Mucosa of rectum (tissue), 2 donors: ENCODE results near the gene PLIN1.

ENCODE experiments used
- H3K27ac ChIP-seq, 2 donors: one replicate each; pipeline ENCODE4 v1.7.0; 2013; ENCODE audit warnings: inconsistent platforms in 2 of 2, low read depth in 2 of 2, low read length in 2 of 2
- H3K27me3 ChIP-seq, 2 donors: one replicate each; pipeline ENCODE4 v1.7.0; 2013; ENCODE audit warnings: low read length in 2 of 2; ENCODE audit not compliant: control insufficient read depth in 2 of 2, insufficient read depth in 2 of 2
- H3K36me3 ChIP-seq, 2 donors: one replicate each; pipeline ENCODE4 v1.7.0; 2013; ENCODE audit warnings: low read length in 2 of 2; ENCODE audit not compliant: control insufficient read depth in 2 of 2, insufficient read depth in 2 of 2
- H3K4me1 ChIP-seq, 2 donors: one replicate each; pipeline ENCODE4 v1.7.0; 2013; ENCODE audit warnings: low read length in 2 of 2, mild to moderate bottlenecking in 1 of 2; ENCODE audit not compliant: control insufficient read depth in 2 of 2, insufficient read depth in 2 of 2
- H3K4me3 ChIP-seq, 2 donors: one replicate each; pipeline ENCODE4 v1.7.0; 2013; ENCODE audit warnings: low read length in 2 of 2
- H3K9ac ChIP-seq, 2 donors: one replicate each; pipeline ENCODE4 v1.7.0; 2013; ENCODE audit warnings: low read length in 2 of 2, low read depth in 1 of 2, mild to moderate bottlenecking in 1 of 2
- H3K9me3 ChIP-seq, 2 donors: one replicate each; pipeline ENCODE4 v1.7.0; 2013; ENCODE audit warnings: low read length in 2 of 2; ENCODE audit not compliant: control insufficient read depth in 2 of 2
- donor health status: healthy.
- donor health status: Normal muscosa, but diverticular disease.

The PLIN1 gene

GRCh38 chr15:89628806-89629715, 50.1 kb downstream of the PLIN1 start:
- Histone ChIP-seq H3K9me3 (no peaks in the 10 kb centered on the region), H3K4me3 (no peak overlapping the region), H3K27me3 (no peaks in the 10 kb centered on the region), H3K9ac (no peak overlapping the region), H3K27ac (no peak overlapping the region), H3K4me1 (no peaks in the 10 kb centered on the region), H3K36me3 (peaks cover 12 to 42% of the 10 kb centered on the region in 2 donors)

DNA sequence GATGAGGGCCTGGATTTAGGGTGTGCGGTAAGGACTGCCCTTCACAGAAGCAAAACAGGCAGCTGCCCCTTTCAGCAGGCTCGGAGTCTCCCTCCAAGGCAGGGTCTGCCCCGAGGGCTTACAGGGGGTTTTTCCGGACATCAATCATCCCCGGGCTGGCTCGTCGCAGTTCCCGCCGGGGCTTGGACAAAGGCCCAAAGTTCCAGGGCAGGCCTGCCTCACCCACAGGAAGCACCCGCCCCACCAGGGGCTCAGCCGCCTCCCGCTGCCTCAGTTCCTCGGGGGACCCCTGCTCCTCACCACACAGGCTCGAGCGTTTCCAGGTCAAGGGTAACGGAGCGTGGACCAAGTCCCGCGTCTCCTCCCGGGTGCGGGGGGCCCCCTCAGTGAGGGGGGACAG, 50.9 kb downstream of the PLIN1 start:
- no peak overlapping the region for H3K4me3 ChIP-seq
- peaks cover 10 to 46% of the 10 kb centered on the region in 2 donors for H3K36me3 ChIP-seq
- no peaks in the 10 kb centered on the region for H3K27me3 ChIP-seq
- no peaks in the 10 kb centered on the region for H3K9me3 ChIP-seq
- no peak overlapping the region for H3K27ac ChIP-seq
- no peaks in the 10 kb centered on the region for H3K4me1 ChIP-seq
- H3K9ac ChIP-seq = no peak overlapping the region

DNA sequence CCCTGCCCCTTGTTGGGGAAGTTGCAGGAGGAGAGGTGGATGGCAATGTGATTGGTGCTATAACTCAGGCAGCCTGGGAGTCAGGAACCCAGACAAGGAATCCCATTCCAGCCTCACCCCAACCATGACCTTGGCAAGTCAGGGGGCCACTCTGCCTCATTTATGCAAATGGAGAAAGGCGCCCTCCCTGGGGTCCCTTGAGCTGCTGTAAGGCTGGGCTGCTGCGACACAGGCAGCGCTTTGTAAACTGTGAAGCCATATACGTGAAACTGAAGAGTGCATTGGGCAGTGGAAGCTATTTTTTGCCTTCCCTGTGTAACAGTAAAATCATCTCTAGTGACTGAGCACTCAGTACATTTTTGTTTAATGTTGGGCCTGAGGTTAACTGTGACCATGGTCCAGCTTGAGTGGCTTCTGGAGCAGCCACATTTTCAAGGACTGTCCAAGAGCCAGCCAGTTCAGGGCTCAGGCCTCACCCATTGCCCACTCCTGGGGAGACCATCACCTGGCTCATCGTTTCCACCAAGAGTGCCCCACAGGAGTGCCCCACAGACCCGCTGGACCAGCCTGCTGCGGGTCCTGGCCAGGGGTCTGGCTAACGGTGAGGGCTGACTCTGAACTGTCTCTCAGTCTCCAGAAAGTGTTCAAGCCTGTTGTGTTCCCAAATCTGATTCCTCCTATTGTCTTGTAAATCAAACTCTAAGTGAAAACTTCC, 51.8 kb downstream of the PLIN1 start:
- H3K36me3 ChIP-seq = peaks cover 6 to 44% of the 10 kb centered on the region in 2 donors
- H3K4me1 ChIP-seq = no peaks in the 10 kb centered on the region
- H3K9ac ChIP-seq = no peak overlapping the region
- H3K27ac ChIP-seq = no peak overlapping the region
- no peak overlapping the region for H3K4me3 ChIP-seq
- no peaks in the 10 kb centered on the region for H3K27me3 ChIP-seq
- H3K9me3 ChIP-seq = no peaks in the 10 kb centered on the region

DNA sequence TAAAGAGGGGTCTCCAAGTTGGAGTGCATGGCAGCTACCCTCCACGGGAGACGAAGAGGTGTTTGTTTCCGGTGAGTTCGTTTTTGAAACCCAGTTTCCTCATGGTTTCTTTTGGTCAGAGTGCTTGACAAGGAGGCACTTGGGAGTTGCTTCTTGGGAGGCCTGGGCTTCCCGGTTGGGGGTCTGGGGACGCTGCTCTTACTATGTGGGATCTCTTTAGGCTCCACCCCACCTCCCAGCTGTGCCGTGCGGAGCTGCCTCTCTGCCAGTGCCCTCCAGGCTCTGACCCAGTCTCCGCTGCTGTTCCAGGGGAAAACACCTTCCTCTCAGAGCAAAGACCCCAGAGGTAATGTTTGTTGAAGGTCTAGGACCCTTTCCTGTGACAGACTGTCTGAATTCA, 53.5 kb downstream of the PLIN1 start:
- Histone ChIP-seq H3K4me3 (no peak overlapping the region), H3K27me3 (no peaks in the 10 kb centered on the region), H3K27ac (no peak overlapping the region), H3K9me3 (no peaks in the 10 kb centered on the region), H3K9ac (no peak overlapping the region), H3K36me3 (peaks cover 5 to 33% of the 10 kb centered on the region in 2 donors), H3K4me1 (no peaks in the 10 kb centered on the region)

- Histone ChIP-seq H3K36me3 (peaks cover 0 to 18% of the 10 kb centered on the region in 2 donors), H3K27ac (no peak overlapping the region), H3K4me3 (no peak overlapping the region), H3K4me1 (no peaks in the 10 kb centered on the region), H3K9me3 (no peaks in the 10 kb centered on the region), H3K9ac (no peak overlapping the region), H3K27me3 (no peaks in the 10 kb centered on the region)
Observed at GRCh38 chr15:89623165-89623564, 56.0 kb downstream of the PLIN1 start.

DNA sequence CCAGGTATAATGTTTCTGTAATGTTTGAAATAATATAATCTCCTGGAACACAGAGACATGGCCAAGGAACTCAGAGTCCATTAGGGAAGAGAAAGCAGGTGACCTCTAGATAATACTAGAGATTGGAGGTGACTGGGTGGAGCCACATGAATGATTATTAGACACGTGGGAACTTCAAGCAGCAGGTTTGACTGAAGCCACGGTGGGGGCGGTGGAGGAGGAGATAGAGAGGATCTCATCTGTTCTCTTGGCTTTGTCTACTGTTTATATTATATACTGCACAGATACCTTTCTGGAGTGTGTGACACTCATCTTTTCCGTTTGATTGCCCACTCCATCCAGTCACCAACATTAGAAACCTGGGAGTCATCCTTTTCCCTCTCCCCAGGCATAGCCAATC, 57.6 kb downstream of the PLIN1 start:
- H3K36me3 ChIP-seq = peaks cover 0 to 10% of the 10 kb centered on the region in 2 donors
- H3K27ac ChIP-seq = no peak overlapping the region
- no peak overlapping the region for H3K4me3 ChIP-seq
- no peaks in the 10 kb centered on the region for H3K9me3 ChIP-seq
- H3K4me1 ChIP-seq = no peaks in the 10 kb centered on the region
- no peaks in the 10 kb centered on the region for H3K27me3 ChIP-seq
- no peak overlapping the region for H3K9ac ChIP-seq

- Histone ChIP-seq H3K4me3 (no peak overlapping the region), H3K9ac (no peak overlapping the region), H3K4me1 (no peaks in the 10 kb centered on the region), H3K27ac (no peak overlapping the region), H3K36me3 (peaks cover 0 to 2% of the 10 kb centered on the region in 2 donors), H3K9me3 (peaks cover 0 to 6% of the 10 kb centered on the region in 2 donors), H3K27me3 (no peaks in the 10 kb centered on the region)
Observed at GRCh38 chr15:89616228-89616627, 62.9 kb downstream of the PLIN1 start.

DNA sequence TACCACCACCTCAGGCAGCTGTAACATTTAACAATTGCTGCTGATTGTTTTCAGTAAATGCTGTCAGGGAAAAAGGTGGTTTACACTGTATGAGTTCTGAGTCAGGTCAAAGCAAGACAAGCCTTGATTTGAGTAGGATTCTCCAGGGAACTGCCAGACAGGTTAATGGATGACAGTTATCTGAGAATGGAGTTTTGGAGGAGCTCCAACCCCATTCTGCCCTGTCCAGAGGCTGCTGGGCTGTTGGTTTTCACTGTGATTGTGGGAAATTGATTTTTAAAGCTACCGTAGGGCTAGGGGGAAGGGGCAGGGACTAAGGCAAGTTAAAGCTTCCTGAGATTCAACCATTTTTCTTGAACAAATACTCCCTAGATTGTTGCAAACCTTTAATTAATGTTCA, 64.0 kb downstream of the PLIN1 start:
- Histone ChIP-seq H3K9me3 (peaks cover 0 to 6% of the 10 kb centered on the region in 2 donors), H3K4me1 (no peaks in the 10 kb centered on the region), H3K9ac (no peak overlapping the region), H3K4me3 (no peak overlapping the region), H3K27ac (no peak overlapping the region), H3K36me3 (peaks cover 0 to 2% of the 10 kb centered on the region in 2 donors), H3K27me3 (no peaks in the 10 kb centered on the region)
